T-helper 1 cell treated with Interleukin-12 subunit alpha and Interleukin-12 subunit beta and Interleukin-4 antibody, amounts not matched to agents 30 ng/mL and 1 ng/mL, for 36 hours (primary cell): ENCODE results near the gene CRLF2. TPM values are rescaled to one million over a fixed set of nuclear protein-coding genes. Genes with fewer than 3 reads are reported as not detected.
"Not testable (repeated sequence)": the region's sequence is repeated elsewhere in the genome, so short reads cannot be mapped to it uniquely, and the experiment has no call there.

Experiments
- intact Hi-C: fragments of 100-400 bp; cut with micrococcal nuclease; formaldehyde crosslinking; loops from one replicate; pipeline ENCODE4 v1.15.1; 2024
- total RNA-seq: library from RNA; stranded (reverse); gene quantifications from 2 replicates; pipeline ENCODE4 v1.2.3, GENCODE V29; 2022

CRLF2 gene
- total RNA-seq, 1 donor from 2014 or later, result 9.8 TPM

DNA sequence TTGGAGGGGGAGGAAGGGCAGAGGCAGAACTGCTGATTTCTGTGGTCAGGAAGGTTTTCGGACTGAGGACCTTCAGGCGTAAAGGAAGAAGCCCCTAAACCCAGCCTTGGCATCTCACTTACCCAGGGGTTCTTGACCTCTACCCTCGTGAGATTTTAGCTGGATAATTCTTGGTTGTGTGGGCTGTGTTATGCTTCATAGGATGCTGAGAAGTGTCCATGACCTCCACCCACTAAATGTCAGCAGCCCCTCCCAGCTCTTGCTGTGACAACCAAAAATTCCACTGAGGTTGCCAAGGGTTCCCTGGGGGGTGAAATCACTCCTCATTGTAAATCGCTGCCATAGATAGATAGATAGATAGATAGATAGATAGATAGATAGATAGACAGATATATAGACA lies 5.8 kb upstream of the CRLF2 start:
- intact Hi-C loops, result no loop called here

- intact Hi-C loops, result no loop called here
Observed at GRCh38 chrX:1215123-1215823, 2.8 kb upstream of the CRLF2 start.

GRCh38 chrX:1213971-1214370 lies 1.5 kb upstream of the CRLF2 start:
- intact Hi-C loops, result no loop called here

GRCh38 chrX:1210844-1211243 lies 1.6 kb downstream of the CRLF2 start:
- intact Hi-C loops, result no loop called here

GRCh38 chrX:1207496-1208025 lies 4.9 kb downstream of the CRLF2 start:
- intact Hi-C loops, result loop anchor here (1.0 to 10.0 kb wide), 10 partner anchors 18 to 1487 kb away; partner anchors contain the start of genes CD99, GTPBP6, P2RY8 and PPP2R3B

GRCh38 chrX:1205681-1206611 lies 6.5 kb downstream of the CRLF2 start:
- intact Hi-C loops, result loop anchor here (1.0 to 10.0 kb wide), 5 partner anchors 39 to 1489 kb away; partner anchors contain the start of genes CD99 and GTPBP6

DNA sequence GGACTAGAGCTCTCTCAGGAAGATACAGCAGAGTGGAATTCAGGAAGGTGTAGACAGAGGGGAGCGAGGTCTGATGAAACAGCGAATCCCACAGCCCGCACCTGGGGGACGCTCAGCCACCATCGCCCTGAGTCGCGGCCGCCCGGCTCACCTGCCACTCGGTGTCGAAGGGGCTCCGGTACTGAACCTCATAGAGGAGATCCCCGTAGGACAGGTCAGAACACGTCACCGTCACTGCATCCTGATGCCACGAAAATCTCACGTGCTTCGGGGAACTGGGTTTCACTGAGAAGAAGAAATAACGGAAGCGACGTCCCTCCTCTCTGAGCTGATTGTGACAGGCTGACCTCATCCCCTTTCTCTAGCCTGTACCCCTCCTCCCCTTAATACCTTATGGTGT lies 10.2 kb downstream of the CRLF2 start:
- intact Hi-C loops, result loop anchor here (10.0 kb wide), 1 partner anchor 1493 kb away; the partner anchor contains the start of gene CD99

DNA sequence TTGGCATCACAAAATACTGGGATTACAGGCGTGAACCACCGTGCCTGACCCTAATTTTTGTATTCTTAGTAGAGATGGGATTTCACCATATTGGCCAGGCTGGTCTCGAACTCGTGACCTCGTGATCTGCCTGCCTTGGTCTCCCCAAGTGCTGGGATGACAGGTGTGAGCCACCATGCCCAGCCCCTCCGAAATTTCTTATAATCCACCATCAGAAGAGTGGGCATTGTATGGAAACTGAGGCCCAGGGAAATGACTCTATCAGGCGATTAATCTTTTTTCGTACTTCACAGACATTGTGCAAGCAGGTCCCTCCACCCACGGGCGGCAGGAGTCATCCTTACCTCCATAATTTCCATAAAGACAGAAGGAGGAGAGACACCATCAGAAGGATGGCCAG lies 16.0 kb downstream of the CRLF2 start:
- intact Hi-C loops, result no loop called here

- intact Hi-C loops, result not testable (repeated sequence)
Observed at GRCh38 chrX:1192196-1192595, 20.3 kb downstream of the CRLF2 start.

- intact Hi-C loops, result no loop called here
Observed at GRCh38 chrX:1190596-1191145, 21.8 kb downstream of the CRLF2 start.

- intact Hi-C loops, result no loop called here
Observed at GRCh38 chrX:1185561-1185960, 26.9 kb downstream of the CRLF2 start.

DNA sequence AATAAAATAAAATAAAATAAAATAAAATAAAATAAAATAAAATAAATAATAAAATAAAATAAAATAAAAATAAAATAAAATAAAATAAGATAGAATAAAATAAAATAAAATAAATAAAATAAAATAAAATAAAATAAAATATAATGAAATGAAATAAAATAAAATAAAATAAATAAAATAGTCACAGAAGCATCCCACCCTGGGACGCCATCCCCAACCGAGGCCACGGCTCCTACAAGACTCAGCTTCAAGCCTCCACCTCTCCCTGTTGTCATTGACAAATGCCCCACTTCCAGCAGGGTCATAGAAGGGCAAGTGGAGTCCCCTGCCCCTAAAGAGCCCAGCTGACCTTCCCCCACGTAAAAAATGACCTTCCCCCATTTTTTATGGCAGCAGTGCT lies 30.2 kb downstream of the CRLF2 start:
- intact Hi-C loops, result no loop called here

GRCh38 chrX:1181661-1182060 lies 30.8 kb downstream of the CRLF2 start:
- intact Hi-C loops, result not testable (repeated sequence)

DNA sequence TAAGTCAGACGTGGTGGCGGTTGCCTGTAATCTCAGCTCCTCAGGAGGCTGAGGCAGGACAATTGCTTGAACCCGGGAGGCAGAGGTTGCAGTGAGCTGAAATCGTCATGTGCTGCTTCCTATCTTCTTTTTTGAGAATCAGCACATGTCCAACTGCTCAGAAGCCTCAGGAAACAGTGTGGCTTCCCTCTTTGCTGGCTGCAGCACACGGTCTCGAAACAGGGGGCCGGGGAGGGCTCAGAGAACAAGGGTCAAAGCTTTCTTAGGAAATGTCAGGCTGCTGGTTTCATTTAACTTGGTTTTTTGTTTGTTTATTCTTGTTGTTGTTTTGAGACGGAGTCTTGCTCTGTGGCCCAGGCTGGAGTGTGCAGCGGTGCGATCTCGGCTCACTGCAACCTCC lies 31.3 kb downstream of the CRLF2 start:
- intact Hi-C loops, result no loop called here

- intact Hi-C loops, result loop anchor here (5.0 kb wide), 1 partner anchor 266 kb away; no protein-coding TSS in a partner anchor
Observed at GRCh38 chrX:1178580-1179057, 33.8 kb downstream of the CRLF2 start.

GRCh38 chrX:1176531-1177320 lies 35.7 kb downstream of the CRLF2 start:
- intact Hi-C loops, result loop anchor here (5.0 kb wide), 1 partner anchor 264 kb away; no protein-coding TSS in a partner anchor

DNA sequence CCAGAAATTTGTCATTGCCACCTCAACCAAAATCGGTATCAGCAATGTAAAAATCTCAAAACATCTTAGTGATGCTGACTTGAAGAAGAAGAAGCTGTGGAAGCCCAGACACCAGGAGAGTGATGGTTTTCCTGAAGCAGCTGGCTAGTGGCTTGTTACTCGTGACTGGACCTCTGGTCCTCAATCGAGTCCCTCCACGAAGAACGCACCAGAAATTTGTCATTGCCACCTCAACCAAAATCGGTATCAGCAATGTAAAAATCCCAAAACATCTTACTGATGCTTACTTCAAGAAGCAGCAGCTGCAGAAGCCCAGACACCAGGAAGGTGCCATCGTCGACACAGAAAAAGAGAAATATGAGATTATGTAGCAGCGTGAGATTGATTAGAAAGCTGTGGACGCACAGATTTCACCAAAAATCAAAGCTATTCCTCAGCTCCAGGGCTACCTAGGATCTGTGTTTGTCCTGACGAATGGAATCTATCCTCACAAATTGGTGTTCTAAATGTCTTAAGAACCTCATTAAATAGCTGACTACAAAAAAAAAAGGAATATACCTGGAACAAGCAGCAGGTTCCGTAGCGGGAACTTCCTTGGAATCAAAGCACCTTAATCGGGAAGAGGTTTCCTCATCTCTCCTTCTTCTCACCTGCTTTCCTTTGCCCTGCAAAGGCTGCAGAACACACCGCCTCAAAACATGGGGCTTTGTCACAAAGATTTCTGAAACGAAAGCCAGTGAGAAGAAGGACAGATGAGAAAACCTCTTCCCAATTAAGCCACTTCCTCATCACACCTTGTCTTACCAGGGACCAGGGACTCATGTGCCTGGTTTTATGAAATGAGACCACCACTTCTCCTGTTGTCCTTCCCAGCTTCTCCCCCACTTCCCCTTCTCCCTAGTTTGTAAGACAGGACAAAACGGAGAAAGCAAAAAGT lies 37.6 kb downstream of the CRLF2 start:
- intact Hi-C loops, result loop anchor here (1.0 to 5.0 kb wide), 2 partner anchors 8 to 263 kb away; no protein-coding TSS in a partner anchor

GRCh38 chrX:1173435-1173834 lies 39.0 kb downstream of the CRLF2 start:
- intact Hi-C loops, result not testable (repeated sequence)

DNA sequence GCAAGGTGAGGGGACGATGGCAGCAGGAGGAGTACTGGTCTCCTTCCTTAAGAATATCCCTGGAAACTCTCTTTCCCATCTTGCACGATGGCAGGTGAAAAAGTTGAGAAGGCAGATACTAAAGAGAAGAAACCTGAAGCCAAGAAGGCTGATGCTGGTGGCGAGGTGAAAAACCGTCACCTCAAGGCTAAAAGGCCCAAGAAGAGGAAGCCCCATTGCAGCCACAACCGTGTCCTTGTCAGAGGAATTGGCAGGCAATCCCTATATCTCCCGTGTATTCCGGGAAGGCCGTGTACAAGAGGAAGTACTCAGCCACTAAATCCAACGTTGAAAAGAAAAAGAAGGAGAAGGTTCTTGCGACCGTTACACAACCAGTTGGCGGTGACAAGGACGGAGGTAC lies 40.0 kb downstream of the CRLF2 start:
- intact Hi-C loops, result no loop called here
